ENCODE data around the gene MAU2. TPM values are rescaled to one million over a fixed set of nuclear protein-coding genes. Genes with fewer than 3 reads are reported as not detected.
A peak's percentile ranks its signal among the peaks of the same experiment; 100 is the strongest.

Gene MAU2
- total and polyA plus RNA-seq, 2 of the 13 experiments (the other 11 are each of a cell fraction or from before 2014, with no cell fraction given), result 16.8 to 33.8 TPM

DNA sequence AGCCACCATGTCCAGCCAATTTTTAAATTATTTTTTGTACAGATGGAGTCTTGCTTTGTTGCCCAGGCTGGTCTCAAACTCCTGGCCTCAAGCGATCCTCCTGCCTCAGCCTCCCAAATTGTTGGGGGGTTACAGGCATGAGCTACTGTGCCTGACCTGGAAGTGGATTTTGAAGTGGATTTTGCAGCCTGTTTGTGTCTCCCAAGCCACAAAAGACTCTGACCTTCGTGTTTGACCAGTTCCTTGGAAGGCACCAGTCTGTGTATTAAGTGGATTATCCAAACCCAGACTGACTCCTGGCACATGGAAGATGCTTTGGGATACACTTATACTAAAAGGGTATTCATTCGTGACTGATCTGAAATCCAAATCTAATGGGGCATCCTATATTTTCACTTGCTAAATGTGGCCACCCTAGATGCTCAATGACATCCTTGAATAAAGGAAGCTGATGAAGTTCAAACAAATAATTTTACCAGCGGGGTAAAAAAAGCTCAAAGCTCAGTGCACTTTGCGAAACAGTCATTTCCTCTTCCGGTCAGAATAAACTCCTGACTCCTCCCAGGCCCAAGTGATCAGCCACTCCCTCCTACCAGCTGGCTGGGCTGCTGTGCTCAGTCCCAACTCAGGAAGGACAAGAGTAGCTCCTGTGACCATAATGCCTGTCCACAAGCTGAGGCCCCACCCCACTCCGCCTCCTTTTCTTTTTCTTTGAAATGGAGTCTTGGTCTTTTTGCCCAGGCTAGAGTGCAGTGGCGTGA, 52.2 kb downstream of the MAU2 start (continued):
- no peak for TF ChIP-seq NFE2 (CRISPR knock-in tag; IDR thresholded peaks at IDR 0.05)
- TF ChIP-seq, protein P1, sequence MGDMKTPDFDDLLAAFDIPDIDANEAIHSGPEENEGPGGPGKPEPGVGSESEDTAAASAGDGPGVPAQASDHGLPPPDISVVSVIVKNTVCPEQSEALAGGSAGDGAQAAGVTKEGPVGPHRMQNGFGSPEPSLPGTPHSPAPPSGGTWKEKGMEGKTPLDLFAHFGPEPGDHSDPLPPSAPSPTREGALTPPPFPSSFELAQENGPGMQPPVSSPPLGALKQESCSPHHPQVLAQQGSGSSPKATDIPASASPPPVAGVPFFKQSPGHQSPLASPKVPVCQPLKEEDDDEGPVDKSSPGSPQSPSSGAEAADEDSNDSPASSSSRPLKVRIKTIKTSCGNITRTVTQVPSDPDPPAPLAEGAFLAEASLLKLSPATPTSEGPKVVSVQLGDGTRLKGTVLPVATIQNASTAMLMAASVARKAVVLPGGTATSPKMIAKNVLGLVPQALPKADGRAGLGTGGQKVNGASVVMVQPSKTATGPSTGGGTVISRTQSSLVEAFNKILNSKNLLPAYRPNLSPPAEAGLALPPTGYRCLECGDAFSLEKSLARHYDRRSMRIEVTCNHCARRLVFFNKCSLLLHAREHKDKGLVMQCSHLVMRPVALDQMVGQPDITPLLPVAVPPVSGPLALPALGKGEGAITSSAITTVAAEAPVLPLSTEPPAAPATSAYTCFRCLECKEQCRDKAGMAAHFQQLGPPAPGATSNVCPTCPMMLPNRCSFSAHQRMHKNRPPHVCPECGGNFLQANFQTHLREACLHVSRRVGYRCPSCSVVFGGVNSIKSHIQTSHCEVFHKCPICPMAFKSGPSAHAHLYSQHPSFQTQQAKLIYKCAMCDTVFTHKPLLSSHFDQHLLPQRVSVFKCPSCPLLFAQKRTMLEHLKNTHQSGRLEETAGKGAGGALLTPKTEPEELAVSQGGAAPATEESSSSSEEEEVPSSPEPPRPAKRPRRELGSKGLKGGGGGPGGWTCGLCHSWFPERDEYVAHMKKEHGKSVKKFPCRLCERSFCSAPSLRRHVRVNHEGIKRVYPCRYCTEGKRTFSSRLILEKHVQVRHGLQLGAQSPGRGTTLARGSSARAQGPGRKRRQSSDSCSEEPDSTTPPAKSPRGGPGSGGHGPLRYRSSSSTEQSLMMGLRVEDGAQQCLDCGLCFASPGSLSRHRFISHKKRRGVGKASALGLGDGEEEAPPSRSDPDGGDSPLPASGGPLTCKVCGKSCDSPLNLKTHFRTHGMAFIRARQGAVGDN (CRISPR knock-in tag; IDR thresholded peaks at IDR 0.05), result peak; percentile 41
- TF ChIP-seq, protein P2, sequence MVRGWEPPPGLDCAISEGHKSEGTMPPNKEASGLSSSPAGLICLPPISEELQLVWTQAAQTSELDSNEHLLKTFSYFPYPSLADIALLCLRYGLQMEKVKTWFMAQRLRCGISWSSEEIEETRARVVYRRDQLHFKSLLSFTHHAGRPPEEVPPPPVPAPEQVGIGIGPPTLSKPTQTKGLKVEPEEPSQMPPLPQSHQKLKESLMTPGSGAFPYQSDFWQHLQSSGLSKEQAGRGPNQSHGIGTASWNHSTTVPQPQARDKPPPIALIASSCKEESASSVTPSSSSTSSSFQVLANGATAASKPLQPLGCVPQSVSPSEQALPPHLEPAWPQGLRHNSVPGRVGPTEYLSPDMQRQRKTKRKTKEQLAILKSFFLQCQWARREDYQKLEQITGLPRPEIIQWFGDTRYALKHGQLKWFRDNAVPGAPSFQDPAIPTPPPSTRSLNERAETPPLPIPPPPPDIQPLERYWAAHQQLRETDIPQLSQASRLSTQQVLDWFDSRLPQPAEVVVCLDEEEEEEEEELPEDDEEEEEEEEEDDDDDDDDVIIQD (CRISPR knock-in tag; IDR thresholded peaks at IDR 0.05; ENCODE audit: low read depth), result no peak
- TF ChIP-seq FOSL2 (CRISPR knock-in tag; IDR thresholded peaks at IDR 0.05), result 0 out of 2 replicates have a peak, but pooled peaks have one; percentile 9
- TF ChIP-seq, protein P3, sequence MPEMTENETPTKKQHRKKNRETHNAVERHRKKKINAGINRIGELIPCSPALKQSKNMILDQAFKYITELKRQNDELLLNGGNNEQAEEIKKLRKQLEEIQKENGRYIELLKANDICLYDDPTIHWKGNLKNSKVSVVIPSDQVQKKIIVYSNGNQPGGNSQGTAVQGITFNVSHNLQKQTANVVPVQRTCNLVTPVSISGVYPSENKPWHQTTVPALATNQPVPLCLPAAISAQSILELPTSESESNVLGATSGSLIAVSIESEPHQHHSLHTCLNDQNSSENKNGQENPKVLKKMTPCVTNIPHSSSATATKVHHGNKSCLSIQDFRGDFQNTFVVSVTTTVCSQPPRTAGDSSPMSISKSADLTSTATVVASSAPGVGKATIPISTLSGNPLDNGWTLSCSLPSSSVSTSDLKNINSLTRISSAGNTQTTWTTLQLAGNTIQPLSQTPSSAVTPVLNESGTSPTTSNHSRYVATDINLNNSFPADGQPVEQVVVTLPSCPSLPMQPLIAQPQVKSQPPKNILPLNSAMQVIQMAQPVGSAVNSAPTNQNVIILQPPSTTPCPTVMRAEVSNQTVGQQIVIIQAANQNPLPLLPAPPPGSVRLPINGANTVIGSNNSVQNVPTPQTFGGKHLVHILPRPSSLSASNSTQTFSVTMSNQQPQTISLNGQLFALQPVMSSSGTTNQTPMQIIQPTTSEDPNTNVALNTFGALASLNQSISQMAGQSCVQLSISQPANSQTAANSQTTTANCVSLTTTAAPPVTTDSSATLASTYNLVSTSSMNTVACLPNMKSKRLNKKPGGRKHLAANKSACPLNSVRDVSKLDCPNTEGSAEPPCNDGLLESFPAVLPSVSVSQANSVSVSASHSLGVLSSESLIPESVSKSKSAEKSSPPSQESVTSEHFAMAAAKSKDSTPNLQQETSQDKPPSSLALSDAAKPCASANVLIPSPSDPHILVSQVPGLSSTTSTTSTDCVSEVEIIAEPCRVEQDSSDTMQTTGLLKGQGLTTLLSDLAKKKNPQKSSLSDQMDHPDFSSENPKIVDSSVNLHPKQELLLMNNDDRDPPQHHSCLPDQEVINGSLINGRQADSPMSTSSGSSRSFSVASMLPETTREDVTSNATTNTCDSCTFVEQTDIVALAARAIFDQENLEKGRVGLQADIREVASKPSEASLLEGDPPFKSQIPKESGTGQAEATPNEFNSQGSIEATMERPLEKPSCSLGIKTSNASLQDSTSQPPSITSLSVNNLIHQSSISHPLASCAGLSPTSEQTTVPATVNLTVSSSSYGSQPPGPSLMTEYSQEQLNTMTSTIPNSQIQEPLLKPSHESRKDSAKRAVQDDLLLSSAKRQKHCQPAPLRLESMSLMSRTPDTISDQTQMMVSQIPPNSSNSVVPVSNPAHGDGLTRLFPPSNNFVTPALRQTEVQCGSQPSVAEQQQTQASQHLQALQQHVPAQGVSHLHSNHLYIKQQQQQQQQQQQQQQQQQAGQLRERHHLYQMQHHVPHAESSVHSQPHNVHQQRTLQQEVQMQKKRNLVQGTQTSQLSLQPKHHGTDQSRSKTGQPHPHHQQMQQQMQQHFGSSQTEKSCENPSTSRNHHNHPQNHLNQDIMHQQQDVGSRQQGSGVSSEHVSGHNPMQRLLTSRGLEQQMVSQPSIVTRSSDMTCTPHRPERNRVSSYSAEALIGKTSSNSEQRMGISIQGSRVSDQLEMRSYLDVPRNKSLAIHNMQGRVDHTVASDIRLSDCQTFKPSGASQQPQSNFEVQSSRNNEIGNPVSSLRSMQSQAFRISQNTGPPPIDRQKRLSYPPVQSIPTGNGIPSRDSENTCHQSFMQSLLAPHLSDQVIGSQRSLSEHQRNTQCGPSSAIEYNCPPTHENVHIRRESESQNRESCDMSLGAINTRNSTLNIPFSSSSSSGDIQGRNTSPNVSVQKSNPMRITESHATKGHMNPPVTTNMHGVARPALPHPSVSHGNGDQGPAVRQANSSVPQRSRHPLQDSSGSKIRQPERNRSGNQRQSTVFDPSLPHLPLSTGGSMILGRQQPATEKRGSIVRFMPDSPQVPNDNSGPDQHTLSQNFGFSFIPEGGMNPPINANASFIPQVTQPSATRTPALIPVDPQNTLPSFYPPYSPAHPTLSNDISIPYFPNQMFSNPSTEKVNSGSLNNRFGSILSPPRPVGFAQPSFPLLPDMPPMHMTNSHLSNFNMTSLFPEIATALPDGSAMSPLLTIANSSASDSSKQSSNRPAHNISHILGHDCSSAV (CRISPR knock-in tag; IDR thresholded peaks at IDR 0.05; ENCODE audit: borderline replicate concordance), result no peak
- TF ChIP-seq XRCC5 (optimal IDR thresholded peaks at IDR 0.05; ENCODE audit: low read length), result no peak
- TF ChIP-seq, protein P4, sequence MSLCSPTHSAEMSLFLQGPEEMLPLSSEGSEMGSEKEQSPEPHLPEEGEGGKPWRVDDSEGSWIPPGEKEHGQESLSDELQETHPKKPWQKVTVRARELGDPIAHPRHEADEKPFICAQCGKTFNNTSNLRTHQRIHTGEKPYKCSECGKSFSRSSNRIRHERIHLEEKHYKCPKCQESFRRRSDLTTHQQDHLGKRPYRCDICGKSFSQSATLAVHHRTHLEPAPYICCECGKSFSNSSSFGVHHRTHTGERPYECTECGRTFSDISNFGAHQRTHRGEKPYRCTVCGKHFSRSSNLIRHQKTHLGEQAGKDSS (CRISPR knock-in tag; IDR thresholded peaks at IDR 0.05; ENCODE audit: borderline replicate concordance, low read depth), result 0 out of 2 replicates have a peak, but pooled peaks have one; percentile 21

All from HepG2 (cell line).